Astrocyte (in vitro differentiated cells and primary cell): Measurements from ENCODE around the gene PECR. TPM values are rescaled to one million over a fixed set of nuclear protein-coding genes. Genes with fewer than 3 reads are reported as not detected.
A peak's percentile ranks its signal among the peaks of the same experiment; 100 is the strongest.
"Not testable (repeated sequence)": the region's sequence is repeated elsewhere in the genome, so short reads cannot be mapped to it uniquely, and the experiment has no call there.

Experiments
- DNase-seq: peaks from one replicate; pipeline ENCODE4 v3.0.0-alpha.2; 2010; ENCODE audit warnings: low read depth
- FAIRE-seq: peaks from 2 replicates; lab custom pipeline; 2011; peaks lifted over from hg19 to GRCh38; lab: Jason Lieb, UNC
- H2AFZ ChIP-seq: 2 replicates; pipeline ENCODE4 v1.6.0; 2012; ENCODE audit warnings: low read depth, low read length, inconsistent platforms
- H3K27ac ChIP-seq: 2 replicates; pipeline ENCODE4 v1.5.1; 2011; ENCODE audit warnings: low read depth, low read length, inconsistent platforms
- H3K27me3 ChIP-seq: 2 replicates; pipeline ENCODE4 v1.6.0; 2011; ENCODE audit warnings: low read length, inconsistent platforms; ENCODE audit not compliant: insufficient read depth
- H3K36me3 ChIP-seq: 2 replicates; pipeline ENCODE4 v1.5.1; 2011; ENCODE audit warnings: low read length, inconsistent platforms; ENCODE audit not compliant: insufficient read depth
- H3K4me1 ChIP-seq: 2 replicates; pipeline ENCODE4 v1.5.1; 2011; ENCODE audit warnings: low read length, inconsistent platforms; ENCODE audit not compliant: insufficient read depth
- H3K4me2 ChIP-seq: 2 replicates; pipeline ENCODE4 v1.6.0; 2012; ENCODE audit warnings: low read length, inconsistent platforms
- H3K4me3 ChIP-seq: 2 replicates; pipeline ENCODE4 v1.5.1; 2011; ENCODE audit warnings: low read depth, mild to moderate bottlenecking, low read length, inconsistent platforms; ENCODE audit not compliant: insufficient read depth
- H3K79me2 ChIP-seq: 2 replicates; pipeline ENCODE4 v1.6.0; 2012; ENCODE audit warnings: mild to moderate bottlenecking, low read length, inconsistent platforms; ENCODE audit not compliant: insufficient read depth
- H3K9ac ChIP-seq: 2 replicates; pipeline ENCODE4 v1.6.0; 2012; ENCODE audit warnings: mild to moderate bottlenecking, low read length, inconsistent platforms
- H3K9me3 ChIP-seq: 2 replicates; pipeline ENCODE4 v1.5.1; 2012; ENCODE audit warnings: low read depth, mild to moderate bottlenecking, low read length, inconsistent platforms; ENCODE audit not compliant: insufficient read depth
- H4K20me1 ChIP-seq: 2 replicates; pipeline ENCODE4 v1.6.0; 2012; ENCODE audit warnings: low read length, inconsistent platforms; ENCODE audit not compliant: insufficient read depth
- H3K27ac Mint-ChIP-seq: one replicate; pipeline ENCODE4 v1.8.0; 2021; ENCODE audit warnings: mild to moderate bottlenecking, mixed read lengths; ENCODE audit not compliant: unreplicated experiment
- H3K27me3 Mint-ChIP-seq: one replicate; pipeline ENCODE4 v1.8.0; 2021; ENCODE audit warnings: low read depth, mixed read lengths; ENCODE audit not compliant: unreplicated experiment
- H3K36me3 Mint-ChIP-seq: one replicate; pipeline ENCODE4 v1.8.0; 2021; ENCODE audit warnings: low read depth, mixed read lengths; ENCODE audit not compliant: unreplicated experiment
- H3K4me1 Mint-ChIP-seq: one replicate; pipeline ENCODE4 v1.8.0; 2021; ENCODE audit warnings: low read depth, mixed read lengths; ENCODE audit not compliant: unreplicated experiment
- H3K4me3 Mint-ChIP-seq: one replicate; pipeline ENCODE4 v1.8.0; 2021; ENCODE audit warnings: mild to moderate bottlenecking, moderate library complexity, mixed read lengths; ENCODE audit not compliant: unreplicated experiment
- H3K9me3 Mint-ChIP-seq: one replicate; pipeline ENCODE4 v1.8.0; 2021; ENCODE audit warnings: mild to moderate bottlenecking, mixed read lengths; ENCODE audit not compliant: unreplicated experiment
- CTCF ChIP-seq: IDR thresholded peaks from 2 replicates; pipeline ENCODE4 v1.5.1; 2011; ENCODE audit warnings: low read depth, mild to moderate bottlenecking, inconsistent platforms, low read length, moderate library complexity; ENCODE audit not compliant: insufficient read depth
- EZH2 ChIP-seq: IDR thresholded peaks from 2 replicates; pipeline ENCODE4 v1.6.1; 2012; ENCODE audit warnings: mild to moderate bottlenecking, low read length, inconsistent platforms; ENCODE audit not compliant: insufficient read depth
- total RNA-seq: library from RNA; stranded (reverse); gene quantifications from 2 replicates; pipeline ENCODE4 v1.2.1, GENCODE V29; 2021

Gene PECR
- total RNA-seq, 1 donor from 2014 or later: 17.0 TPM

- Mint-ChIP-seq H3K27ac (no peak overlapping the region), H3K36me3 (peaks cover 19% of the 10 kb centered on the region), H3K9me3 (peaks cover 8% of the 10 kb centered on the region), H3K4me3 (no peak overlapping the region), H3K4me1 (no peaks in the 10 kb centered on the region), H3K27me3 (no peaks in the 10 kb centered on the region)
- Histone ChIP-seq H3K27ac (no peak overlapping the region), H3K9ac (no peak overlapping the region), H3K4me1 (no peaks in the 10 kb centered on the region), H3K4me2 (no peak overlapping the region), H3K9me3 (no peaks in the 10 kb centered on the region), H3K4me3 (no peak overlapping the region), H3K27me3 (no peaks in the 10 kb centered on the region), H3K79me2 (no peaks in the 10 kb centered on the region), H2AFZ (no peak overlapping the region), H4K20me1 (no peaks in the 10 kb centered on the region), H3K36me3 (no peaks in the 10 kb centered on the region)
- FAIRE-seq (no peak), DNase-seq (peak; percentile 38)
- TF ChIP-seq EZH2 (no peak), CTCF (no peak)
Measured at GRCh38 chr2:215994911-215995310, 86.7 kb downstream of the PECR start.

- not testable (repeated sequence) for H3K4me1 Mint-ChIP-seq, H3K9me3 ChIP-seq, H3K27ac Mint-ChIP-seq, H3K9ac ChIP-seq, H3K79me2 ChIP-seq, H3K27ac ChIP-seq, H4K20me1 ChIP-seq, FAIRE-seq, H3K36me3 ChIP-seq, H3K4me1 ChIP-seq, H3K4me3 Mint-ChIP-seq, H3K4me3 ChIP-seq, H3K4me2 ChIP-seq, H3K27me3 ChIP-seq, H3K27me3 Mint-ChIP-seq, DNase-seq, H2AFZ ChIP-seq
- H3K9me3 Mint-ChIP-seq: peaks cover 21% of the 10 kb centered on the region
- H3K36me3 Mint-ChIP-seq: peaks cover 28% of the 10 kb centered on the region
Measured at GRCh38 chr2:215988556-215989207, 92.9 kb downstream of the PECR start.

Other genes with a start within 250 kb of the PECR start
- gene MREG, start 68.3 kb downstream of the PECR start, total RNA-seq: 5.3 and 7.8 TPM in 2 replicates
- 17.9 and 20.1 TPM in 2 replicates for gene TMEM169, start 110 bp upstream of the PECR start, total RNA-seq
- 237 and 249 TPM in 2 replicates for gene XRCC5, start 27.5 kb upstream of the PECR start, total RNA-seq